Liver (tissue), 9 donors: ENCODE data around the gene WDR27. TPM values are rescaled to one million over a fixed set of nuclear protein-coding genes. Genes with fewer than 3 reads are reported as not detected.
A peak's percentile ranks its signal among the peaks of the same experiment; 100 is the strongest.
"Not testable (repeated sequence)": the region's sequence is repeated elsewhere in the genome, so short reads cannot be mapped to it uniquely, and the experiment has no call there.

Source experiments
- DNase-seq: peaks from one replicate; pipeline ENCODE4 v3.0.0-alpha.2; 2017; ENCODE audit warnings: low spot score
- H3K27ac ChIP-seq, 2 donors: one replicate each; pipeline ENCODE4 v1.7.0; 2013; ENCODE audit warnings: inconsistent platforms in 2 of 2, low read length in 2 of 2, control low read depth in 1 of 2, low read depth in 1 of 2, mild to moderate bottlenecking in 1 of 2
- H3K27me3 ChIP-seq, 4 donors: one replicate each; pipeline versions ENCODE4 v1.6.1 to v1.7.0; 2013; ENCODE audit warnings: low read length in 3 of 4, inconsistent platforms in 1 of 4, mild to moderate bottlenecking in 1 of 4, moderate library complexity in 1 of 4; ENCODE audit not compliant: control insufficient read depth in 4 of 4, insufficient read depth in 4 of 4
- H3K36me3 ChIP-seq, 4 donors: one replicate each; pipeline versions ENCODE4 v1.6.1 to v1.7.0; 2013; ENCODE audit warnings: low read length in 3 of 4, mild to moderate bottlenecking in 3 of 4, low read depth in 1 of 4, moderate library complexity in 1 of 4; ENCODE audit not compliant: control insufficient read depth in 4 of 4, insufficient read depth in 3 of 4
- H3K4me1 ChIP-seq, 4 donors: one replicate each; pipeline versions ENCODE4 v1.6.1 to v1.7.0; 2013; ENCODE audit warnings: low read length in 3 of 4, mild to moderate bottlenecking in 3 of 4, moderate library complexity in 1 of 4; ENCODE audit not compliant: control insufficient read depth in 4 of 4, insufficient read depth in 4 of 4
- H3K4me3 ChIP-seq, 3 donors: one replicate each; pipeline versions ENCODE4 v1.6.1 to v1.7.0; 2013; ENCODE audit warnings: low read length in 3 of 3, control low read depth in 1 of 3, low read depth in 1 of 3, mild to moderate bottlenecking in 1 of 3
- H3K9ac ChIP-seq, 2 donors: one replicate each; pipeline ENCODE4 v1.7.0; 2013; ENCODE audit warnings: low read length in 2 of 2, mild to moderate bottlenecking in 2 of 2, moderate library complexity in 2 of 2, control low read depth in 1 of 2, low read depth in 1 of 2
- H3K9me3 ChIP-seq, 4 donors: one replicate each; pipeline versions ENCODE4 v1.6.1 to v1.7.0; 2013; ENCODE audit warnings: low read length in 3 of 4; ENCODE audit not compliant: control insufficient read depth in 4 of 4
- CTCF ChIP-seq: fragments of 150-350 bp; IDR thresholded peaks from 2 replicates; pipeline ENCODE4 v1.5.1; 2017; ENCODE audit warnings: improper control_type of control experiment, low read depth, low read length; ENCODE audit not compliant: missing input control
- EGR1 ChIP-seq, 2 donors: IDR thresholded peaks; 2 replicates each; pipeline ENCODE4 v1.6.1; 2016 to 2018; ENCODE audit warnings: antibody characterized with exemption in 2 of 2, low read depth in 2 of 2
- FOXA1 ChIP-seq: IDR thresholded peaks from 2 replicates; pipeline ENCODE4 v1.6.1; 2016; ENCODE audit warnings: antibody characterized with exemption
- FOXA2 ChIP-seq: IDR thresholded peaks from 2 replicates; pipeline ENCODE4 v1.6.1; 2016; ENCODE audit warnings: antibody characterized with exemption
- HNF4A ChIP-seq, 2 donors: conservative IDR thresholded peaks; 2 replicates each; pipeline ENCODE4 v1.6.1; 2016; ENCODE audit warnings: antibody characterized with exemption in 2 of 2, mild to moderate bottlenecking in 2 of 2
- HNF4G ChIP-seq: IDR thresholded peaks from 2 replicates; pipeline ENCODE4 v1.6.1; 2016; ENCODE audit warnings: antibody characterized with exemption
- JUND ChIP-seq, 2 donors: IDR thresholded peaks; 2 replicates each; pipeline ENCODE4 v1.6.1; 2016; ENCODE audit warnings: antibody characterized with exemption in 2 of 2
- NR2F2 ChIP-seq: IDR thresholded peaks from 2 replicates; pipeline ENCODE4 v1.6.1; 2016; ENCODE audit warnings: antibody characterized with exemption
- RXRA ChIP-seq, 2 donors: IDR thresholded peaks; 2 replicates each; pipeline ENCODE4 v1.6.1; 2017 to 2018; ENCODE audit warnings: antibody characterized with exemption in 2 of 2, mild to moderate bottlenecking in 1 of 2
- SP1 ChIP-seq: IDR thresholded peaks from 2 replicates; pipeline ENCODE4 v1.6.1; 2018; ENCODE audit warnings: antibody characterized with exemption, mild to moderate bottlenecking
- TAF1 ChIP-seq: conservative IDR thresholded peaks from 2 replicates; pipeline ENCODE4 v1.6.1; 2016; ENCODE audit warnings: antibody characterized with exemption, mild to moderate bottlenecking
- YY1 ChIP-seq: IDR thresholded peaks from 2 replicates; pipeline ENCODE4 v1.6.1; 2016; ENCODE audit warnings: antibody characterized with exemption, mild to moderate bottlenecking
- WGBS: extraction: QIAGEN DNeasy Blood & Tissue Kit; methylation state at CpG from one replicate; pipeline ENCODE4 v1.1.7; 2013; 5-methylcytosine and 5-hydroxymethylcytosine counted together
- polyA plus RNA-seq, 2 donors: library from polyadenylated mRNA; stranded (reverse) in 1 of 2; unstranded in 1 of 2; fragments of 200-250 nt in 1 of 2; fragments of >200 nt in 1 of 2; fragmentation: Nextera tagmentation in 1 of 2; extraction: Ambion mirVana in 1 of 2; gene quantifications; one replicate each; pipeline versions ENCODE4 v1.2.1 to v1.2.3, GENCODE V29; 2013 to 2015
- total RNA-seq, 2 donors: library from RNA; depleted of rRNA; stranded (reverse); fragments of >200 nt; gene quantifications; one replicate each; pipeline ENCODE4 v1.2.3, GENCODE V29; 2014
- TF ChIP-seq, protein P1 (sequence below): IDR thresholded peaks from 2 replicates; pipeline ENCODE4 v1.6.1; 2016; ENCODE audit warnings: antibody characterized with exemption, mild to moderate bottlenecking
- TF ChIP-seq, protein P2 (sequence below): IDR thresholded peaks from 2 replicates; pipeline ENCODE4 v1.6.1; 2016; ENCODE audit warnings: antibody characterized with exemption
- donor health status: healthy.
- donor health status: healthy.
- donor health status: healthy.
- donor health status: healthy.
- donor health status: healthy.

Gene WDR27
- total and polyA plus RNA-seq, 4 donors, result 3.7 to 20.1 (median 7.7) TPM

GRCh38 chr6:169469028-169469427, 232.8 kb downstream of the WDR27 start:
- 35% methylated on average over 1 of the region's 1 CpG for WGBS
- no peak overlapping the region for H3K9ac ChIP-seq
- H3K36me3 ChIP-seq, result no peaks in the 10 kb centered on the region
- H3K27me3 ChIP-seq, result no peaks in the 10 kb centered on the region
- no peak for DNase-seq
- peak overlapping the region; percentile 60 to 66 for H3K27ac ChIP-seq
- peaks cover 0 to 6% (median 5%) of the 10 kb centered on the region in 4 donors for H3K9me3 ChIP-seq
- TF ChIP-seq SP1, result peak; percentile 87
- TF ChIP-seq HNF4A (conservative IDR thresholded peaks at IDR 0.05), result peak; percentile 97 to 99
- no peak for TF ChIP-seq FOXA1
- TF ChIP-seq HNF4G, result peak; percentile 92
- TF ChIP-seq, protein P1, sequence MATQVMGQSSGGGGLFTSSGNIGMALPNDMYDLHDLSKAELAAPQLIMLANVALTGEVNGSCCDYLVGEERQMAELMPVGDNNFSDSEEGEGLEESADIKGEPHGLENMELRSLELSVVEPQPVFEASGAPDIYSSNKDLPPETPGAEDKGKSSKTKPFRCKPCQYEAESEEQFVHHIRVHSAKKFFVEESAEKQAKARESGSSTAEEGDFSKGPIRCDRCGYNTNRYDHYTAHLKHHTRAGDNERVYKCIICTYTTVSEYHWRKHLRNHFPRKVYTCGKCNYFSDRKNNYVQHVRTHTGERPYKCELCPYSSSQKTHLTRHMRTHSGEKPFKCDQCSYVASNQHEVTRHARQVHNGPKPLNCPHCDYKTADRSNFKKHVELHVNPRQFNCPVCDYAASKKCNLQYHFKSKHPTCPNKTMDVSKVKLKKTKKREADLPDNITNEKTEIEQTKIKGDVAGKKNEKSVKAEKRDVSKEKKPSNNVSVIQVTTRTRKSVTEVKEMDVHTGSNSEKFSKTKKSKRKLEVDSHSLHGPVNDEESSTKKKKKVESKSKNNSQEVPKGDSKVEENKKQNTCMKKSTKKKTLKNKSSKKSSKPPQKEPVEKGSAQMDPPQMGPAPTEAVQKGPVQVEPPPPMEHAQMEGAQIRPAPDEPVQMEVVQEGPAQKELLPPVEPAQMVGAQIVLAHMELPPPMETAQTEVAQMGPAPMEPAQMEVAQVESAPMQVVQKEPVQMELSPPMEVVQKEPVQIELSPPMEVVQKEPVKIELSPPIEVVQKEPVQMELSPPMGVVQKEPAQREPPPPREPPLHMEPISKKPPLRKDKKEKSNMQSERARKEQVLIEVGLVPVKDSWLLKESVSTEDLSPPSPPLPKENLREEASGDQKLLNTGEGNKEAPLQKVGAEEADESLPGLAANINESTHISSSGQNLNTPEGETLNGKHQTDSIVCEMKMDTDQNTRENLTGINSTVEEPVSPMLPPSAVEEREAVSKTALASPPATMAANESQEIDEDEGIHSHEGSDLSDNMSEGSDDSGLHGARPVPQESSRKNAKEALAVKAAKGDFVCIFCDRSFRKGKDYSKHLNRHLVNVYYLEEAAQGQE, result peak; percentile 17
- TF ChIP-seq CTCF, result no peak
- no peak for TF ChIP-seq YY1
- no peak for TF ChIP-seq FOXA2
- peak; percentile 28 for TF ChIP-seq NR2F2
- TF ChIP-seq TAF1, result no peak
- peak in 1 of 2 donors; percentile 14 for TF ChIP-seq JUND (IDR thresholded peaks at IDR 0.05)
- no peak for TF ChIP-seq EGR1 (IDR thresholded peaks at IDR 0.05; ENCODE audit: low read depth in 2 of 2)
- peak; percentile 39 to 57 for TF ChIP-seq RXRA (IDR thresholded peaks at IDR 0.05)
- TF ChIP-seq, protein P2, sequence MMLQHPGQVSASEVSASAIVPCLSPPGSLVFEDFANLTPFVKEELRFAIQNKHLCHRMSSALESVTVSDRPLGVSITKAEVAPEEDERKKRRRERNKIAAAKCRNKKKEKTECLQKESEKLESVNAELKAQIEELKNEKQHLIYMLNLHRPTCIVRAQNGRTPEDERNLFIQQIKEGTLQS, result no peak
- peaks cover 4 to 27% (median 10%) of the 10 kb centered on the region in 4 donors for H3K4me1 ChIP-seq
- H3K4me3 ChIP-seq, result peak overlapping the region in 1 of 3 donors; percentile 16

GRCh38 chr6:169467755-169468154, 234.1 kb downstream of the WDR27 start:
- H3K27me3 ChIP-seq, H3K27ac ChIP-seq, H3K9me3 ChIP-seq, DNase-seq, H3K36me3 ChIP-seq, H3K9ac ChIP-seq: not testable (repeated sequence)
- Histone ChIP-seq H3K4me3 (peak overlapping the region in 1 of 3 donors; percentile 35), H3K4me1 (peaks cover 3 to 14% (median 7%) of the 10 kb centered on the region in 4 donors)
- 94% methylated on average over 4 of the region's 4 CpGs for WGBS

DNA sequence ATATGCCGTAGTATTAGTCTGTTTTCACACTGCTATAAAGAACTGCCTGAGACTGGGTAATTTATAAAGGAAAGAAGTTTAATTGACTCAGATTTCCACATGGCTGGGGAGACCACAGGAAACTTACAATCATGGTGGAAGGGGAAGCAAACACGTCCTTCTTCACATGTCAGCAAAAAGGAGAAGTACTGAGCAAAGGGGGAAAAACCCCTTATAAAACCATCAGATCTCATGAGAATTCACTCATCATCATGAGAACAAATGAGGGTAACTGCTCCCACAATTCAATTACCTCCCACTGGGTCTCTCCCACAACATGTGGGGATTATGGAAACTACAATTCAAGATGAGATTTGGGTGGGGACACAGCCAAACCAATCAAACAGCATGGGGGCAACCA, 235.6 kb downstream of the WDR27 start:
- not testable (repeated sequence) for H3K27ac ChIP-seq, H3K36me3 ChIP-seq, H3K9me3 ChIP-seq, H3K4me3 ChIP-seq, H3K9ac ChIP-seq, H3K27me3 ChIP-seq, DNase-seq
- peaks cover 3 to 13% (median 6%) of the 10 kb centered on the region in 4 donors for H3K4me1 ChIP-seq
- 86% methylated on average over 2 of the region's 2 CpGs for WGBS
